Measurements from ENCODE around the gene SECISBP2.

SECISBP2 gene

GRCh38 chr9:89313842-89314241 is 4.5 kb upstream of the SECISBP2 start:
- Histone ChIP-seq H3K4me3 (ENCODE audit: low read depth, low read length, poor library complexity, severe bottlenecking) (peak overlapping the region; percentile 95), H3K36me3 (ENCODE audit: insufficient read depth, low read length) (peaks cover 68% of the 10 kb centered on the region), H3K79me2 (ENCODE audit: insufficient read depth, low read length) (peaks cover 53% of the 10 kb centered on the region), H3K27ac (ENCODE audit: low read depth, low read length, poor library complexity, severe bottlenecking) (peak overlapping the region; percentile 92), H2AFZ (ENCODE audit: low read length) (no peak overlapping the region), H3K9ac (ENCODE audit: low read length) (peak overlapping the region; percentile 96), H3K27me3 (ENCODE audit: insufficient read depth, low read length) (no peaks in the 10 kb centered on the region), H3K4me1 (ENCODE audit: insufficient read depth, low read length, severe bottlenecking) (peaks cover 67% of the 10 kb centered on the region), H3K4me2 (ENCODE audit: low read length) (peak overlapping the region; percentile 93), H4K20me1 (ENCODE audit: insufficient read depth, low read length) (no peaks in the 10 kb centered on the region), H3K9me3 (ENCODE audit: low read length) (no peaks in the 10 kb centered on the region), H3F3A (ENCODE audit: insufficient read depth, low read length) (peaks cover 22% of the 10 kb centered on the region), H3K9me2 (ENCODE audit: low read depth, low read length) (no peaks in the 10 kb centered on the region)
- TF ChIP-seq CTCF (IDR thresholded peaks at IDR 0.05; ENCODE audit: low read length) = no peak
- no peak for TF ChIP-seq EZH2 (IDR thresholded peaks at IDR 0.05; ENCODE audit: borderline replicate concordance, low read length)

GRCh38 chr9:89314955-89315354 is 3.3 kb upstream of the SECISBP2 start:
- Histone ChIP-seq H3K9me2 (ENCODE audit: low read depth, low read length) (no peaks in the 10 kb centered on the region), H3K27ac (ENCODE audit: low read depth, low read length, poor library complexity, severe bottlenecking) (peak overlapping the region; percentile 92), H2AFZ (ENCODE audit: low read length) (no peak overlapping the region), H3K4me2 (ENCODE audit: low read length) (peak overlapping the region; percentile 93), H3K79me2 (ENCODE audit: insufficient read depth, low read length) (peaks cover 62% of the 10 kb centered on the region), H3K36me3 (ENCODE audit: insufficient read depth, low read length) (peaks cover 71% of the 10 kb centered on the region), H3K4me3 (ENCODE audit: low read depth, low read length, poor library complexity, severe bottlenecking) (peak overlapping the region; percentile 95), H3K4me1 (ENCODE audit: insufficient read depth, low read length, severe bottlenecking) (peaks cover 69% of the 10 kb centered on the region), H4K20me1 (ENCODE audit: insufficient read depth, low read length) (no peaks in the 10 kb centered on the region), H3F3A (ENCODE audit: insufficient read depth, low read length) (peaks cover 22% of the 10 kb centered on the region), H3K27me3 (ENCODE audit: insufficient read depth, low read length) (no peaks in the 10 kb centered on the region), H3K9me3 (ENCODE audit: low read length) (no peaks in the 10 kb centered on the region), H3K9ac (ENCODE audit: low read length) (peak overlapping the region; percentile 96; the same call in 1 of the 2 replicates)
- TF ChIP-seq CTCF (IDR thresholded peaks at IDR 0.05; ENCODE audit: low read length) = no peak
- TF ChIP-seq EZH2 (IDR thresholded peaks at IDR 0.05; ENCODE audit: borderline replicate concordance, low read length) = no peak

- Histone ChIP-seq H3K36me3 (ENCODE audit: insufficient read depth, low read length) (peaks cover 77% of the 10 kb centered on the region), H3K4me2 (ENCODE audit: low read length) (no peak overlapping the region), H4K20me1 (ENCODE audit: insufficient read depth, low read length) (no peaks in the 10 kb centered on the region), H3K27me3 (ENCODE audit: insufficient read depth, low read length) (no peaks in the 10 kb centered on the region), H3K4me1 (ENCODE audit: insufficient read depth, low read length, severe bottlenecking) (peaks cover 74% of the 10 kb centered on the region), H3K9ac (ENCODE audit: low read length) (no peak overlapping the region), H3K9me2 (ENCODE audit: low read depth, low read length) (no peaks in the 10 kb centered on the region), H3K27ac (ENCODE audit: low read depth, low read length, poor library complexity, severe bottlenecking) (peak overlapping the region; percentile 92), H2AFZ (ENCODE audit: low read length) (no peak overlapping the region), H3K9me3 (ENCODE audit: low read length) (no peaks in the 10 kb centered on the region), H3K79me2 (ENCODE audit: insufficient read depth, low read length) (peaks cover 67% of the 10 kb centered on the region), H3K4me3 (ENCODE audit: low read depth, low read length, poor library complexity, severe bottlenecking) (no peak overlapping the region), H3F3A (ENCODE audit: insufficient read depth, low read length) (peaks cover 22% of the 10 kb centered on the region)
- TF ChIP-seq CTCF (IDR thresholded peaks at IDR 0.05; ENCODE audit: low read length) (no peak), EZH2 (IDR thresholded peaks at IDR 0.05; ENCODE audit: borderline replicate concordance, low read length) (no peak)
Observed at GRCh38 chr9:89315482-89315881, 2.8 kb upstream of the SECISBP2 start.
